HG03139 (cell line): ENCODE measurements around the gene SNCG.
"Not testable (repeated sequence)": the region's sequence is repeated elsewhere in the genome, so short reads cannot be mapped to it uniquely, and the experiment has no call there.

Experiments used
- ATAC-seq: cut with Tn5 transposase; IDR thresholded peaks from one replicate; pipeline ENCODE4 v1.9.1; 2021; ENCODE audit not compliant: unreplicated experiment

SNCG gene

DNA sequence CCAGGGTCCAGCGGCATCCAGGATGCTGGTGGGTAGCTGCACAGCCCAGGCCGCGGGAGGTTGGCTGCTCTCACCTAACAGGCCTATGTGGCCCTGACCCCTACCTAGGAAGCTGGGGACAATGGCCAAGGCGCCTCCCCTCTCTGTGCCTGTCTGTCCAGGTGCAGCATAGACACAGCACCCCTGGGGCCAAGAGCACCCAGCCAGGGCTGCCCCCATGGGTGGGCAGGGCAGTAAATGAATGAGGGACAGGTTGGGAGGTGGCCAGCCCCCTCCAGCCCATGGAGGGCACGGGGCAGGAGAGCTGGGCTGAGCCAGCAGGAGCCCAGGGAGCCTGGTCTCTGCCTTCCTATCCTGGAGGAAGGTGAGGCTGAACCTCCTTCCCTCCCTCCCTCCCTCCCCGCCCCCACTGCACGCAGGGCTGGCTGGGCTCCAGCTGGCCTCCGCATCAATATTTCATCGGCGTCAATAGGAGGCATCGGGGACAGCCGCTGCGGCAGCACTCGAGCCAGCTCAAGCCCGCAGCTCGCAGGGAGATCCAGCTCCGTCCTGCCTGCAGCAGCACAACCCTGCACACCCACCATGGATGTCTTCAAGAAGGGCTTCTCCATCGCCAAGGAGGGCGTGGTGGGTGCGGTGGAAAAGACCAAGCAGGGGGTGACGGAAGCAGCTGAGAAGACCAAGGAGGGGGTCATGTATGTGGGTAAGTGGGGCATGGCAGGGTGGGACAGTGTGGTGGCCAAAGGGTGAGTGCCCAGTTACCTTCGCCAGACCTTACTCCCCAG is at the start of gene SNCG:
SNCG (plus strand) TSS at position 484 of the 785 bp plus-strand sequence; CDS start at position 583, 99 bp downstream.
- ATAC-seq, result no peak

DNA sequence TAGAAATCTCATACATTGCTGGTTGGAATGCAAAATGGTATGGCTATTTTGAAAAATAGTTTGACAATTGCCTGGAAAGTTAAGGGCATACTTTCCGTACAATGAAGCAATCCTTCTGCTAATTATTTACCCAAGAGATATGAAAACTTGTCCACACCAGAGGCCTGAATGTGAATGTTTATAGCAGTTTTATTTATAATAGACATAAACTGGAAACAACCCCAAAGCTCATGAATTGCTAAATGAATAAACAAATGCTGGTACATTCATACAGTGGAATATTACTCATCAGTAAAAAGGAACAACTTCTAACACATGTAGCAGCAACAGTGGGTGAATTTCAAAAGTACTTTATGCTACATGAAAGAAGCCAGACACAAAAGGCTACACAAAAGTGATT is 43.7 kb upstream of the SNCG start:
- no peak for ATAC-seq

DNA sequence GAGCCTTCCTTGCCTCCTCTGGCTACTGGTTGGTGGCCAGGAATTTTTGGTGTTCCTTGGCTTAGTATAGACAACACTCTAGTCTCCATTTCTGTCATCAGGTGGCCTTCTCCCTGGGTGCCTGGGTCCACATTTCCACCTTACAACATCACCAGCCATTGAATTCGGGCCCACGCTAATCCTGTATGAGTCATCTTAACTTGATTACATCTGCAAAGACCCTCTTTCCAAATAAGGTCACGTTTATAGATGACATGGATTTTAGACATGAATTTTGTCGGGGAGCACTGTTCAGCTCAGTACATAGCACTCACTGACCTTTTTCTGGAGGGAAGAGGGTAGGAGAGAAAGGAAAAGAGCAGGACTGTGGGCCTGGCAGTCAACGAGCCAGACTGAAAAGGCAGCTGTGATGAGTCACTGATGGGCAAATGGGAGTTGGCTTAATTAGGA is 40.4 kb upstream of the SNCG start:
- no peak for ATAC-seq

DNA sequence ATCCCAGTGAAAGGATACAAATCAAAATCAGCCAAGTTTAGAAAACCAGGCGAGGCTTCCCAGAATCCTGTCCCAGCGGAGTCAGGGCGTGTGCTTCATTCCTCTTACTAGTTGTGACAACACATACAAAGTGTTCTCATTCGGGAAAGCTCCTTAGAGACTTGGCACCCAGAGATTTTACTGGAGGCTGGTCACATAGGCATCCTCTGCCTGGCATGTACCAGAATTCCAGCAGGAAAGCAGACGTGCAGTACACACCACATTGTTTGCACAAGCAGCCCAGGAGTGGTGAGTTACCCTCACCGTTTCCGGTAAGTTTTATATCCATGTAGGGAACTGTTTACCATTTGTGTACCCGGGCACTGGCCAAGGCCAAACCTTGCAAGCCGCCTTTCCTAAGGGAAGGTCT is 35.8 kb upstream of the SNCG start:
- ATAC-seq, result no peak

DNA sequence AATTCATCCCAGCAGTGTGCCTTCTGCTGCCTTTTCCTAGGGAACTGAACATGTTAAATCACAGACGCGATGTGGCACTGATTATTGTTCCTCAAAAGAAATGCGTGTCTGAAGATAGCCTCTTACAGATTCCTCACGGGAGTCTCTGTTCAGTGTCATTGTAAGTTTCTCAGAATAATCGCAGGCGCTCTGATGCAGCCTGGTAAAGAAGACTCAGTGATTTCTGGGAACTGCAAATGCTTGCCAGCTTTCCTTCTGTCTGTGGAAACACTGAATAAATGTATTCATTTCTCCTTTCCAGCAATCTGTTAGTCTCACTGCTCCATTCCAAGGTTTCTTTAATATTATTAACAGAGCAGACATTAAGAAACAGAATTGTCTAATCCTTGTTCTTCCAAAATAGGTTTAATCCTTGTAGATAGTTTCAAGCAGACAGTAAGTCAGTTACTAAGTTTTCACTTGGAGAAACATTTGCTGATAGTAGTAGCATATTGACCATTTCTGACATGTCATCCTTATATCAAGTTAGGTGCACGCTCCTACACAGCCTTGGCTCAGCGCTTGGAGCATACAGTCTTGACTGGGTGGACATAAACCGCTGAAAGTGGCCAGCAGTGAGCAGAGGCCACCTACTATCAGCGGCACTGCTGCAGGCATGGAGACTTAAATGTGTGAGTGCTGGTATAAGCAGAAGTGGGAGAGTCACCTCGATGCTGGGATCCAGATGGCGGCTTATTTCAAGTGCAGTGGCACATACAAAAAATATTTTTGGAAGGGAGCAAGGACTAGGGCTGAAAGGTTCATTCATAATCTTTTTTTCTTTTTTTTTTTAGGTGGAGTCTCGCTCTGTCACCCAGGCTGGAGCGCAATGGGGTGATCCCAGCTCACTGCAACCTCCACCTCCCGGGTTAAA is 28.7 kb upstream of the SNCG start:
- no peak for ATAC-seq

DNA sequence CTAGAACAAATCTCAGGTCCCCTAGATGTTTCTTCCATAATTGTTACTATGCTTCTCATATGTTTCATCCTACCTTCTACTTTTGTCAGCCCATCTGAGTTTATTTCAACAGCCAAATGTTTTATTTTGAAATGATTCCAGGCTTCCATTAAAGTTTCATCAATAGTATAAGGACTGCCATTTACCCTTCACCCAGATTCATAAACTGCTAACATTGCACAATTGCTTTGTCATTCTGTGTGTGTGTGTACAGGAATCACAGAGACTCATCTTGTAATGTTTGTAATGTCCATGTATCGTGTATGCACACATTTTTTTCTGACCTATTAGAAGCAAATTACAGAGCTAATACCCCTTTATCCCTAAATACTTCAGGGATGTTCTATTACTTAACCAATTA is 26.5 kb upstream of the SNCG start:
- no peak for ATAC-seq

DNA sequence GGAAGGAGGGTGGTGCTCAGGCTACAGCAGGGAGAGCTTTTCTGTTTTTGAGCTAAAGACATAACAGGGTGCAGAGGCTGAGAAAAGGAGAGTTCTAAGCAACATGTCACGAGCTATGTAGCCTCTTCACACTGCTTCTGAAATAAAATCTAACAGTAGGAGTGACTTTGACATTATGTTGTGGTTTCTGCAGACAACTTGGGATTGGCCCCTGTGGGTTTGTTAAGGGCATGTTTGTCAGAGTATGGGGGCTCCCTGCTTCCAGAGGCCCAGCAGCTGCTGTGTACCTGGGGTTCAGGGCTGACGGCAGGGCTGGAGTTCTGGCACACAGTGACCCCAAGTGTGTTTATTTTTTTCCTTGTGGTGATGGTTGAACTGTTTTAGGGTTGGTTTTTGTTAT is 25.7 kb upstream of the SNCG start:
- no peak for ATAC-seq

DNA sequence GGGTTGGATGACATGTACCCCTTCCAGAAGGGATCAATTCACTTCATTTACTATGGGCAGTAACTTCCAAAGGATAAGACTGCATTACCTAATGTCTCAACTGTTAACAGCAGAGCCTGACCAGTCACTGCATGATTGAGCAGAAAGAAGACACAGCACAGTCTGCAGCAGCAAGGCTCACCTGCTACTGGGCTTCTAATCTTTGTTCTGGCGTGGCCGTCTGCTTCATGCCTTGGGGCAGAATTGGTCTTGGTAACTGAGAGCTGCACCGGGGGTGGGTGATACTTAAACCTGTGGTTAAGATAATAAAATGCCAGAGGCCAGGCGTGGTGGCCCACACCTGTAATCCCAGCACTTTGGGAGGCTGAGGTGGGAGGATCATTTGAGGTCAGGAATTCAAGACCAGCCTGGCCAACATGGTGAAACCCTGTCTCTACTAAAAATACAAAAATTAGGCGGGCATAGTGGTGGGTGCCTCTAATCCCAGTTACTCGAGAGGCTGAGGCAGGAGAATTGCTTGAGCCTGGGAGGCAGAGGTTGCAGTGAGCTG is 24.2 kb upstream of the SNCG start:
- not testable (repeated sequence) for ATAC-seq

DNA sequence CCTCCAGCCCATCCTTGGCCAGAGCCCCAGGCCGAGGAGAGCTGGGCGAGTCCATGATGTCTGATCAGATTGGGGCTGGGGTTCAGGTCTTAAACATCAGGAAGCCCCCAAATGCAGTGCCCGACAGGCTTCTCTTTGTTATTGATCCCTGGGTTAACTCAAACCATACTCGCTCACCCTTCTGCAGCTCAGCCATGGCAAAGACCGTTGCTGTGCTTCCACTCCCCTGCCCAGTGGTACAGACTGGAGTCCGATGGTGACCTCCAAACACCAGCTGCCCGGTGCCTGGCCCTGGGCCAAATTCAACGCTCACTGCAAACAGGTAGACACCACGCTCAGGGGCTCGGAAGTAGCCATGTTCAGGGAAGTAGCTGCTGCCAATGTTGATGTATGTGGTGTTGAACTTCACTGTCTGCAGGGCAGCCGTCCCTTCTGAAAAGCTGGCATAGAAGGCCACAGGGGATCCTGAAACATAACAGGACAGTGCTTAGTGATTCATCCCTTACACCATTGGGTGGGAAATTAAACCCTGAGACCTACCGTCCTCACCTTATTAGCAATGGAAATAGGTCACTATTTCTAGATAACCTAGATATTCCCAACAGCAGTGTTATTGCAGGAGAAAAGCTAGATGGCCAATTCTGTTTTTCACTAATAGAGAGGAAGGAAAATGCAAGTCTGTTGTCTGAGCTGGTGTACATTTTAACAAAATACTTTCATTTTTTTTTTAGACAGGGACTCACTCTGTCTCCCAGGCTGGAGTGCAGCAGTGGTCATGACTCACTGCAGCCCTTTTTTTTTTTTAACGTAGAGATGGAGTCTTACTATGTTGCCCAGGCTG is 21.5 kb upstream of the SNCG start:
- no peak for ATAC-seq

DNA sequence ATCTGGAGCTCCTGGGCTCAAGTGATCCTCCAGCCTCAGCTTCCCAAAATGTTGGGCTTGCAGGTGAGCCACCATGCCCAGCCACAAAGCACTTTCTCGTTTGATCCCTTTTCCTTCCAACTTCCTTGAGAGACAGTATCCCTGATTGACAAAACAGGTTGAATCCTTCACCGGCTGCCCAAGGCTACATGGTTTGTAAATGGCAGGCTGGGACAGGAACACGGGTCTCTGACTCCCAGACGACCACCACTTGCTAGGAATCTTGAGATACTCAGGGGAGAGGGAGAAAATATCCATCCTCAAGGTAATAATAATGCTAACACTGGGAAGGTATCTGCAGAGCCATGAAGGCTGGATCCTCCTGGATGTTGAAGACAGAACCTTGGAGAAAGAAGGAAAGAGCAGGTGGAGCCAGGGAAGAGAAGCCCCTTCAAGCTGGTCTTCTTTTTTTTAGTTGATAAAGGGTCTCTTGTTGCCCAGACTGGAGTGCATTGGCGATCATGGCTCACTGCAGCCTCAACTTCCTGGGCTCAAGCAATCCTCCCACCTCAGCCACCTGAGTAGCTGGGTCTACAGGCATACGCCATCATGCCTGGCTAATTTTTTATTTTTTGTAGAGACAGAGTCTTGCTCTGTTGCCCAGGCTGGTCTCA is 20.8 kb upstream of the SNCG start:
- ATAC-seq, result no peak

DNA sequence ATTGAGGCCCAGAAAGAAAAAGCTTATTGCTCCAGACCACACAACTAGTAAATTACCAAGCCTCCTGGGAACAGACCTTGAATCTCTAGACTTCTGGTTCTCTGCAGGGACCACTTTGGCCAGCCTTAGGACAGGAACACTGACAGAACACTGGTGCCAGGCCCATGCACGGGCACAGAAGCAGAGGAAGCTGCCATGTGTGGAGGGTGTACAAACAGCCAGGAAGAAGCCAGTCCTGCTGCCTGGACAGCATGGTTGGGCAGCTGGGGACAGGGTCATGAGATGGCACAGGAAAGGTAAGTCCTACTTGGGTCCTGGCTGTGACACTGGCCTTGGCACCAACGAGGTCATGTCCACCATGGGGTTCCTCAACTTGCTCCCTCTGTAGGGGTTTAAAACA is 20.1 kb upstream of the SNCG start:
- no peak for ATAC-seq

DNA sequence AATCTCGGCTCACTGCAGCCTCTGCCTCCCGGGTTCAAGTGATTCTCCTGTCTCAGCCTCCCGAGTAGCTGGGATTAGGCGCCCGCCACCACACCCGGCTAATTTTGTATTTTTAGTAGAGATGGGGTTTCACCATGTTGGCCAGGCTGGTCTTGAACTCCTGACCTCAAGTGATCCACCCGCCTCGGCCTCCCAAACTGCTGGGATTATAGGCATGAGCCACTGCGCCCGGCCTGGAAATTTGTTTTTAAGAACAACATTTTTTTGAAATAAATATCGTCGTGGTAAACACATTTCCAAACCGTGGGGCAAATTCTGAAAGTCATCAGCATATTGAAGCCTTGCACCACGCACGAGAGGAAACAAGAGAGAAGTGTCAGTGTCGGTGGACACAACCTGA is 18.3 kb upstream of the SNCG start:
- not testable (repeated sequence) for ATAC-seq

DNA sequence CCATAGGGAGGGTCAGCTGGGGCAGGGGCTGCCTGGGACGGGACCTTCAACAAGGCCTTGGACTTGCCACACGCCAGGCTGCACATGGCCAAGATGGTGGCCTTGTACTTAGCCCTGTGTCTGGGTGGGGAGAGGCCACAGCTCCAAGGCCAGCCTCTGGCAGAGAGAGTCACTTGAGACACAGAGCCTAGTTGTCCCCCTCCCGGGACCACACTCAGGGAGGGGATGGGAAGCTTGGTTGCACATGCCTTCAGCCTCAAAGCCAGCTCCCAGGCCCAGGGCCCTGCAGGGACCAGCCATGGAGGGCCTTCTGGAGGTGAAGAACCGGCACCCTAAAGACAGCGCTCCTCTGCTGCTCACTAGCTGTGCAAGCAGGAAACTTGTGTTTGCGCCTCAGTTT is 17.7 kb upstream of the SNCG start:
- ATAC-seq, result no peak

DNA sequence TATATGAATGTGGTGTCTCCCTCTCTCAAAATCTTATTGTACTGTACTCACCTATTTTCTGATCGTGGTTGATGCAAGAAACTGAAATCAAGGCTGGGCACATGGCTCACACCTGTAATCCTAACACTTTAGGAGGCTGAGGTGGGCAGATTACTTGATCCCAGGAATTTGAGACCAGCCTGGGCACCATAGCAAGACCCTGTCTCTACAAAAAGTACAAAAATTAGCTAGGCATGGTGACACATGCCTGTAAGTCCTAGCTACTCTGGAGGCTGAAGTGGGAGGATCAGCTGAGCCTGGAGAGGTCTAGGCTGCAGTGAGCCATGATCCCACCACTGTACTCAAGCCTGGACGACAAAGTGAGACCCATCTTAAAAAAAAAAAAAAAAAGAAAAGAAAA is 17.0 kb upstream of the SNCG start:
- ATAC-seq, result no peak

DNA sequence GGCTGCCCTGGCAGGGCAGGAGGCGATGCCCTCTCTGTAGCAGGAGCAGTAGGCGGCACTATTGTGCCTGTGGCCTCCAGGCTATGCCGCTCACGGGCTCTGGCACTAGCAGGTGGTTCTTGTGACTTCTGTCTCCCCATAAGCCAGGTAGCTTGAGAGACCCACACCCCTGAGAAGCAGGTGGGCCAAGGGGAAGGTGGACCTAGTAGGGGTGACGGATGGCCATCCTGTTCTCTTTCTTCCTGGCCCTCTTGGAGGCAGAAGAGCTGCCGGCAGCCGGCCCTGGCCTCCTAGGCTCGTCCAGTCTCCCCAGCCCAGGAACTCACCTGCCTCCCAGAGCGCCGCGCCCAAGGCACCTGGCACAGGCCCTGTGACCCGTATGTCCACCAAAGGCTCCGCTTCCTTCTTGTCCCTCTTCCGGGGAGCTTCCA is 16.4 kb upstream of the SNCG start:
- no peak for ATAC-seq

DNA sequence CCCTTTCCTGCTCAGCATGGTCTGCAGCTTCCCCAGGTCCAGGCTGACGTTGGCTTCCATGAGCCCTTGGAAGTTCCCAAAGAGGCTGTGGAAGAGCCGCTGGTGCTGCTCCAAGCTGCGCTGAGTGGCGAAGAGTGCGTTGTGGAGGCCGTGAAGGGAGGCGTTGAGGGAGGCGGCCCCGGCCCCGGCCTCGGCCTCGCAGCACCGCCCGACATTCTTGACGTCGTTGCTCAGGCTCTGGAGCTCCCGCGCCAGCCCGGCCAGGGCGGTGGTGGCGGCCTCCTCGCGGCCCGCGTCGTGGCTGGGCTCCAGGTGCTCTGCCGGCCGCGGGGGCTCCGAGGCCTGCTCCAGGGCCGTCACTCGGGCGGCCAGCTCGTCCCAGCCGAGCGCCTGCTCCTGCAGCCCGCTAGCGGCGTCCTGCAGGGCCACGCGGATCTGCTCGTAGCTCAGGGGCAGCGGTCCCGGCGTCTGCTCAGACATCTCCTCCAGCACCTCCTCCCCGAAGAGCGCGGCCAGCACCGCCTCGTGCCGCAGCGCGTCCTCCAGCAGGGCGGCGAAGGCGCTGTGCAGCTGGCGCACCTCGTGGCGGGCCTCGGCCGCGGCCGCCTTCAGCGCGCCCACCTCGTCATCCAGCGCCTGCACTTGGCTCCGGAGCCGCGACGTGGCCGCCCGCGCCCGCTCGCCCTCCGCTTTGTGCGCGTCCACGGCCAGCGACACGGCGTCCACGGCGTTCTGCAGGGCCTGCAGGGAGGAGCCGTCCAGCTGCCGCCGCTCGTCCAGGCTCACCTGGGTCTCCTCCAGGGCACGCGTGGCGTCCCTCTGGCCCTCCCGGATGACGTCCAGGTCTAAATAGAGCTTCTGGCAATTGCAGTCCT is 15.7 kb upstream of the SNCG start:
- no peak for ATAC-seq

DNA sequence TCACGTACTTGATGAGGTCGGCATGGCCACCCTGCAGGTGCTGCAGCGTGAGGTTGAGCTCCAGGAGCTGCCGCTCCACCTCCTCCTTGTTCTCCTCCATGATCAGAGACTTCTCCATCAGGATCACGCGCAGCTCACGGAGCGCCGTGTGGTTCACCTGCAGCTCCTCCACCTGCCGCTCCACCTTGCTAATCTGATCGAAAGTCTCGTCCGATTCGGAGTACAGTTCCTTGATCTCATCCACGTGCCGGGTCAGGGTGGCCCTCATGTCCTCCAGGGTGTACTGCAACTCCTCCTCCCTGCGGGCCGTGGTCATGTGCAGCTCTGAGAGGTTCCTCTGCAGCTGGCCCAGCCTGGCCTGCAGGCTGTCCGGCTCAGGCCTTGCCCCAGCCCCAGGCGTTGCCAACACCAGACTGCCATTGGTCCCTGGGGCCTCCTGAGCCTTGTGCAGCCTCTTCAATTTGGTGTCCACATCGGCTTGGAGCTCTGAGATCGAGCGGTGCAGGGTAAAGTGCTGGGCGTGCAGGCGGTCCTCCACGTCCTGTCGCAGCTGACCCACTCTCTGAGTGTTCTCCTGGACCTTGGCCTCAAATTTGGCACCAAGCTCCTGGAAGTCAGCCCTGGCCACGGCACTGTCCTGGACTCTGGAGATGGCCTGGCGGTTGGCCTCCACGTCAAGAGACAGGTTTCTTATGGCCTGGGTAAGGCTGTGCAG is 14.9 kb upstream of the SNCG start:
- no peak for ATAC-seq

DNA sequence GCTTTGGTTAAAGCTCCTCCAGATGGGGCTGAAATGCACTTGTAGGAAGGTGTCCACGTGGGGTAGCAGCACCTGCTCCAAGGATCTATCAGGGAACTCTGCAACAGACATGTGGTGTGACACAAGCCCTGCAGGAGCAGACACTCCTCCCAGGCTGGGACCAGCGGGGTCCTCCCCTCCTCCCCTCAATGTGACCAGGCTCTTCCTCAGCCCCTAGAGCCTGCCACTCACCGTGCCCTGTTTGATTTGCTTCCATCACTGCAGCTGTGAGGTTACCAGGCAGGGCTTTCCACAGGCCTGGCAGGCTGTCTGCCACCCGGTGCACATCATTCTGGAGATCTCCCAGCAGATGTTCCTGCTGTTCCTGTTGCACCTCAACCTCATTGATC is 14.4 kb upstream of the SNCG start:
- ATAC-seq, result no peak

DNA sequence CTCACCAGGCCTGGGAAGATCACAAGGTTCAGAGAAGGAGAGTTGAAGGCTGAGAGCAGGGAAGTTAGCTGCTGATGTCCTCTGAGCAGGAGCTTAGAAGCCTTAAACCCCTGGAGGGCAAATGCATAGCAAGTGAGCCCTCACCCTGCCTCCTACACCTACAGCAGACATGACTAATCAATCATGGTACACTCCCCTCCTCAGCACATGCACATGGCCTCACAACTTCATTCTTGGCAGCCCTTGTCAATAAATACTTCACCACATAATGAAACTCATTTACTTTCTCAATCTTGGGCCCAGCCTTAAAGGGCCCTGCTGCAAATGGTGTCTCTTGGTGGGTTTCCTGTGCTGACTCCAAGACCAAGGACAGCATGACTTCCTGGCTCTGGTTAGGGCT is 13.9 kb upstream of the SNCG start:
- no peak for ATAC-seq
